GM23338 (cell line): Measurements from ENCODE around the gene MBD6. TPM values are rescaled to one million over a fixed set of nuclear protein-coding genes. Genes with fewer than 3 reads are reported as not detected.

Experiments
- ATAC-seq: fragments of 200-7000 bp; cut with Tn5 transposase; 3 replicates; pipeline ENCODE4 v1.9.1; 2020
- DNase-seq: peaks from one replicate; pipeline ENCODE4 v3.0.0-alpha.2; 2015; ENCODE audit warnings: low spot score
- H2AFZ ChIP-seq: fragments of 200-600 bp; sonication (generic); 2 replicates; pipeline ENCODE4 v1.8.0; 2016; ENCODE audit warnings: antibody characterized with exemption, mild to moderate bottlenecking, moderate library complexity
- H3F3A ChIP-seq: fragments of 200-600 bp; sonication (generic); replicated peaks from 2 replicates; pipeline ENCODE4 v1.8.0; 2017; ENCODE audit warnings: antibody characterized with exemption, mixed run types, low read depth
- H3K27ac ChIP-seq: fragments of 200-600 bp; sonication (generic); 2 replicates; pipeline ENCODE4 v1.6.1; 2016; ENCODE audit warnings: low read depth
- H3K27me3 ChIP-seq: fragments of 200-600 bp; sonication (generic); 2 replicates; pipeline ENCODE4 v1.8.0; 2016; ENCODE audit warnings: mild to moderate bottlenecking, mixed run types, moderate library complexity; ENCODE audit not compliant: insufficient read depth
- H3K36me3 ChIP-seq: fragments of 200-600 bp; sonication (generic); 2 replicates; pipeline ENCODE4 v1.8.0; 2016; ENCODE audit warnings: mild to moderate bottlenecking; ENCODE audit not compliant: insufficient read depth
- H3K4me1 ChIP-seq: fragments of 200-600 bp; sonication (generic); 2 replicates; pipeline ENCODE4 v1.8.0; 2016; ENCODE audit warnings: mild to moderate bottlenecking, moderate library complexity; ENCODE audit not compliant: insufficient read depth
- H3K4me2 ChIP-seq: fragments of 200-600 bp; sonication (generic); 2 replicates; pipeline ENCODE4 v1.7.1; 2017; ENCODE audit warnings: mixed run types
- H3K4me3 ChIP-seq: fragments of 200-600 bp; sonication (generic); 2 replicates; pipeline ENCODE4 v1.6.1; 2016; ENCODE audit warnings: mixed run types
- H3K79me2 ChIP-seq: fragments of 200-600 bp; sonication (generic); replicated peaks from 2 replicates; pipeline ENCODE4 v1.8.0; 2017; ENCODE audit warnings: mild to moderate bottlenecking; ENCODE audit not compliant: insufficient read depth
- H3K9me2 ChIP-seq: fragments of 200-600 bp; sonication (generic); 2 replicates; pipeline ENCODE4 v1.8.0; 2017; ENCODE audit not compliant: insufficient read depth
- H4K20me1 ChIP-seq: fragments of 200-600 bp; sonication (generic); replicated peaks from 2 replicates; pipeline ENCODE4 v1.8.0; 2017; ENCODE audit warnings: mild to moderate bottlenecking; ENCODE audit not compliant: insufficient read depth
- H3K27ac Mint-ChIP-seq: 2 replicates; pipeline ENCODE4 v1.8.0; 2020; ENCODE audit warnings: inconsistent platforms, mild to moderate bottlenecking, moderate library complexity, mixed read lengths
- H3K27me3 Mint-ChIP-seq: 3 replicates; pipeline ENCODE4 v1.8.0; 2022; ENCODE audit warnings: low read depth, mild to moderate bottlenecking, moderate library complexity, mixed read lengths, inconsistent platforms; ENCODE audit not compliant: insufficient read depth, poor library complexity
- H3K36me3 Mint-ChIP-seq: 3 replicates; pipeline ENCODE4 v1.8.0; 2021; ENCODE audit warnings: low read depth, mild to moderate bottlenecking, inconsistent platforms, moderate library complexity, mixed read lengths
- H3K4me1 Mint-ChIP-seq: 3 replicates; pipeline ENCODE4 v1.8.0; 2020; ENCODE audit warnings: mild to moderate bottlenecking, inconsistent platforms, mixed read lengths
- H3K4me3 Mint-ChIP-seq: 3 replicates; pipeline ENCODE4 v1.8.0; 2021; ENCODE audit warnings: moderate library complexity, mild to moderate bottlenecking, inconsistent platforms, mixed read lengths
- H3K9me3 Mint-ChIP-seq: 3 replicates; pipeline ENCODE4 v1.8.0; 2020; ENCODE audit warnings: moderate library complexity, mild to moderate bottlenecking, inconsistent platforms, mixed read lengths
- CREB1 ChIP-seq: fragments of 250-450 bp; sonication (Bioruptor Pico); IDR thresholded peaks from 2 replicates; pipeline ENCODE4 v1.5.0; 2020; ENCODE audit warnings: low read depth, mild to moderate bottlenecking, moderate library complexity
- CTCF ChIP-seq, 2 experiments: fragments of 200-600 bp in 1 of 2; sonication (generic) in 1 of 2; conservative IDR thresholded peaks; 2 replicates each; pipeline versions ENCODE4 v1.5.1 to v1.6.1; 2016 to 2017; ENCODE audit warnings: antibody characterized with exemption in 2 of 2, low read depth in 2 of 2, mild to moderate bottlenecking in 2 of 2, moderate library complexity in 1 of 2
- ETS1 ChIP-seq: IDR thresholded peaks from 2 replicates; pipeline ENCODE4 v1.6.1; 2016; ENCODE audit warnings: antibody characterized with exemption
- EZH2 ChIP-seq: fragments of 200-600 bp; sonication (generic); IDR thresholded peaks from one replicate; pipeline ENCODE4 v1.8.0; 2017; ENCODE audit warnings: antibody characterized with exemption, mild to moderate bottlenecking, low read depth; ENCODE audit not compliant: unreplicated experiment
- EZH2phosphoT487 ChIP-seq: fragments of 200-600 bp; sonication (generic); IDR thresholded peaks from one replicate; pipeline ENCODE4 v1.8.1; 2018; ENCODE audit warnings: antibody characterized with exemption; ENCODE audit not compliant: unreplicated experiment
- JUNB ChIP-seq: IDR thresholded peaks from one replicate; pipeline ENCODE4 v1.6.1; 2016; ENCODE audit warnings: antibody characterized with exemption; ENCODE audit not compliant: unreplicated experiment
- NANOG ChIP-seq: IDR thresholded peaks from 2 replicates; pipeline ENCODE4 v1.6.1; 2016; ENCODE audit warnings: antibody characterized with exemption, borderline replicate concordance
- ZNF331 ChIP-seq: fragments of 250-450 bp; sonication (Bioruptor Pico); IDR thresholded peaks from 2 replicates; pipeline ENCODE4 v1.5.0; 2020; ENCODE audit warnings: low read depth, mild to moderate bottlenecking, moderate library complexity
- ZNF462 ChIP-seq: fragments of 250-450 bp; sonication (Bioruptor Pico); IDR thresholded peaks from 2 replicates; pipeline ENCODE4 v1.5.0; 2020; ENCODE audit warnings: mild to moderate bottlenecking, moderate library complexity
- polyA plus RNA-seq: library from polyadenylated mRNA; unstranded; fragments of >200 nt; fragmentation: Nextera tagmentation; extraction: Ambion mirVana; gene quantifications from 2 replicates; pipeline ENCODE4 v1.2.1, GENCODE V29; 2016
- total RNA-seq: library from RNA; depleted of rRNA; stranded (reverse); fragments of >200 nt; shearing (Covaris generic); gene quantifications from 2 replicates; pipeline ENCODE4 v1.2.3, GENCODE V29; 2014

The MBD6 gene
- total and polyA plus RNA-seq, 2 experiments from 2014 or later = 12.5 to 17.1 TPM

GRCh38 chr12:57534250-57534649, 11.6 kb downstream of the MBD6 start:
- Histone ChIP-seq H2AFZ (no peak overlapping the region), H3F3A (0 out of 2 replicates have a peak, but pooled peaks cover 12% of the 10 kb centered on the region), H3K79me2 (no peaks in the 10 kb centered on the region), H4K20me1 (peaks cover 9% of the 10 kb centered on the region), H3K27me3 (no peaks in the 10 kb centered on the region), H3K4me1 (no peaks in the 10 kb centered on the region), H3K9me2 (no peaks in the 10 kb centered on the region), H3K36me3 (peaks cover 20% of the 10 kb centered on the region), H3K27ac (no peak overlapping the region), H3K4me3 (no peak overlapping the region), H3K4me2 (no peak overlapping the region)
- TF ChIP-seq CREB1 (CRISPR knock-in tag) (no peak), EZH2phosphoT487 (no peak), EZH2 (no peak), NANOG (no peak), JUNB (no peak)
- peaks cover 19% of the 10 kb centered on the region for H3K4me1 Mint-ChIP-seq
- DNase-seq = no peak
- H3K27ac Mint-ChIP-seq = no peak overlapping the region
- H3K4me3 Mint-ChIP-seq = no peak overlapping the region
- peaks cover 7% of the 10 kb centered on the region for H3K27me3 Mint-ChIP-seq
- peaks cover 59% of the 10 kb centered on the region for H3K36me3 Mint-ChIP-seq
- no peak for ATAC-seq
- no peaks in the 10 kb centered on the region for H3K9me3 Mint-ChIP-seq

- Mint-ChIP-seq H3K4me1 (peaks cover 16% of the 10 kb centered on the region), H3K36me3 (peaks cover 57% of the 10 kb centered on the region), H3K9me3 (no peaks in the 10 kb centered on the region), H3K27ac (no peak overlapping the region; the same call in 1 of the 2 replicates), H3K4me3 (no peak overlapping the region), H3K27me3 (peaks cover 7% of the 10 kb centered on the region)
- no peaks in the 10 kb centered on the region for H3K79me2 ChIP-seq
- H3K4me2 ChIP-seq = no peak overlapping the region
- H4K20me1 ChIP-seq = peaks cover 8% of the 10 kb centered on the region
- no peaks in the 10 kb centered on the region for H3K4me1 ChIP-seq
- H2AFZ ChIP-seq = no peak overlapping the region
- TF ChIP-seq ZNF331 = no peak
- TF ChIP-seq EZH2 = no peak
- TF ChIP-seq ZNF462 (CRISPR knock-in tag) = no peak
- no peak for TF ChIP-seq ETS1
- no peak for TF ChIP-seq JUNB
- TF ChIP-seq CTCF (conservative IDR thresholded peaks at IDR 0.05; ENCODE audit: low read depth in 2 of 2) = no peak
- no peak for TF ChIP-seq NANOG
- 0 out of 2 replicates have a peak, but pooled peaks cover 7% of the 10 kb centered on the region for H3F3A ChIP-seq
- H3K9me2 ChIP-seq = no peaks in the 10 kb centered on the region
- peaks cover 20% of the 10 kb centered on the region for H3K36me3 ChIP-seq
- no peak for ATAC-seq
- DNase-seq = no peak
- no peak overlapping the region for H3K4me3 ChIP-seq
- H3K27me3 ChIP-seq = no peaks in the 10 kb centered on the region
- no peak overlapping the region for H3K27ac ChIP-seq
Observed at GRCh38 chr12:57534991-57535543, 12.4 kb downstream of the MBD6 start.
